MCF 10A (cell line): ENCODE results near the gene SKOR2. TPM values are rescaled to one million over a fixed set of nuclear protein-coding genes. Genes with fewer than 3 reads are reported as not detected.

Source experiments
- Bru-seq: library from RNA; stranded (reverse); fragments of 400-500 nt; gene quantifications from one replicate; lab custom pipeline; 2021; lab: Mats Ljungman, UMichigan
- BruChase-seq, 2 experiments: library from RNA; stranded (reverse); fragments of 400-500 nt; gene quantifications; one replicate each; lab custom pipeline; 2021; lab: Mats Ljungman, UMichigan
- BruUV-seq: library from RNA; stranded (reverse); fragments of 400-500 nt; replicated peaks from 2 replicates; lab custom pipeline; 2021; lab: Mats Ljungman, UMichigan
- CTCF ChIA-PET: fragments of 300-600 bp; sonication (Branson Sonifier 250); formaldehyde crosslinking; extraction: SDS; loops from one replicate; lab custom pipeline; 2021; ENCODE audit warnings: antibody characterized with exemption, inconsistent platforms; lab: Yijun Ruan, JAX
- POLR2A ChIA-PET: fragments of 300-600, 350-650 bp; sonication (Branson Sonifier 250); formaldehyde crosslinking; extraction: SDS; loops from one replicate; lab custom pipeline; 2020; ENCODE audit warnings: antibody characterized with exemption, inconsistent platforms; lab: Yijun Ruan, JAX
- DNase-seq: peaks from one replicate; pipeline ENCODE4 v3.0.0-alpha.2; 2018; ENCODE audit not compliant: unreplicated experiment
- H3K27ac Mint-ChIP-seq: one replicate; pipeline ENCODE4 v1.8.0; 2022; ENCODE audit warnings: mild to moderate bottlenecking, low read depth, mixed read lengths; ENCODE audit not compliant: unreplicated experiment
- H3K27me3 Mint-ChIP-seq: one replicate; pipeline ENCODE4 v1.8.0; 2022; ENCODE audit warnings: mixed read lengths; ENCODE audit not compliant: insufficient read depth, unreplicated experiment
- H3K36me3 Mint-ChIP-seq: one replicate; pipeline ENCODE4 v1.8.0; 2022; ENCODE audit warnings: mild to moderate bottlenecking, moderate library complexity, mixed read lengths; ENCODE audit not compliant: insufficient read depth, unreplicated experiment
- H3K4me1 Mint-ChIP-seq: one replicate; pipeline ENCODE4 v1.8.0; 2022; ENCODE audit warnings: mixed read lengths; ENCODE audit not compliant: insufficient read depth, unreplicated experiment
- H3K4me3 Mint-ChIP-seq: one replicate; pipeline ENCODE4 v1.8.0; 2022; ENCODE audit warnings: mild to moderate bottlenecking, moderate library complexity, mixed read lengths; ENCODE audit not compliant: unreplicated experiment
- H3K9me3 Mint-ChIP-seq: one replicate; pipeline ENCODE4 v1.8.0; 2022; ENCODE audit warnings: mixed read lengths; ENCODE audit not compliant: unreplicated experiment
- CTCF ChIP-seq: fragments of 200-600 bp; IDR thresholded peaks from one replicate; pipeline ENCODE4 v1.8.0; 2022; ENCODE audit warnings: antibody characterized with exemption, mild to moderate bottlenecking; ENCODE audit not compliant: unreplicated experiment
- intact Hi-C: fragments of 100-400 bp; cut with micrococcal nuclease; formaldehyde crosslinking; loops from 2 replicates; pipeline ENCODE4 v1.14.1; 2022
- long read RNA-seq: library from polyadenylated mRNA; stranded (forward); transcript quantifications from one replicate; pipeline ENCODE4 v2.0.0, GENCODE V29; 2022
- total RNA-seq: library from RNA; stranded (reverse); gene quantifications from 2 replicates; pipeline ENCODE4 v1.2.3, GENCODE V29; 2022

The SKOR2 gene
- not detected in 2 replicates for total RNA-seq
- Bru-seq, nascent RNA: not detected
- BruChase-seq, experiment 1, labeled RNA remaining after a 6-hour chase: not detected
- BruChase-seq, experiment 2, labeled RNA remaining after a 2-hour chase: not detected
- long read RNA-seq: 0 reads

GRCh38 chr18:47251289-47252120, at the start of gene SKOR2:
Gene SKOR2 (minus strand): TSS chr18:47251660. CDS start chr18:47249183, 2,477 bp downstream.
- H3K4me1 Mint-ChIP-seq: no peaks in the 10 kb centered on the region
- intact Hi-C loops: no loop called here
- H3K27ac Mint-ChIP-seq: no peak within 1 kb of the TSS
- CTCF ChIA-PET: interaction anchor here (0.9 kb wide), 2 partner anchors 9 to 27 kb away, joined by 3 to 4 read pairs; no protein-coding TSS in a partner anchor
- no TSS peak for BruUV-seq
- no peaks in the 10 kb centered on the region for H3K9me3 Mint-ChIP-seq
- POLR2A ChIA-PET: no interaction called here
- no peaks in the 10 kb centered on the region for H3K36me3 Mint-ChIP-seq
- H3K27me3 Mint-ChIP-seq: peaks cover 63% of the 10 kb centered on the region
- no peak within 1 kb of the TSS for H3K4me3 Mint-ChIP-seq
- no peak for DNase-seq
- TF ChIP-seq CTCF: no peak

GRCh38 chr18:47296462-47296861, 45.0 kb upstream of the SKOR2 start:
- no peak for TF ChIP-seq CTCF
- no peak overlapping the region for H3K4me3 Mint-ChIP-seq
- ChIA-PET POLR2A (interaction anchor here (0.5 kb wide), 1 partner anchor 222 kb away, joined by 3 read pairs; no protein-coding TSS in a partner anchor), CTCF (interaction anchor here (1.1 kb wide), 1 partner anchor 421 kb away, joined by 4 read pairs; no protein-coding TSS in a partner anchor)
- no peak overlapping the region for H3K27ac Mint-ChIP-seq
- H3K9me3 Mint-ChIP-seq: no peaks in the 10 kb centered on the region
- H3K36me3 Mint-ChIP-seq: no peaks in the 10 kb centered on the region
- H3K4me1 Mint-ChIP-seq: no peaks in the 10 kb centered on the region
- intact Hi-C loops: no loop called here
- H3K27me3 Mint-ChIP-seq: peaks cover 14% of the 10 kb centered on the region
- BruUV-seq: no TSS peak
- DNase-seq: no peak

GRCh38 chr18:47294801-47295200, 43.3 kb upstream of the SKOR2 start:
- DNase-seq: no peak
- peaks cover 25% of the 10 kb centered on the region for H3K27me3 Mint-ChIP-seq
- no peak overlapping the region for H3K27ac Mint-ChIP-seq
- intact Hi-C loops: no loop called here
- no peaks in the 10 kb centered on the region for H3K4me1 Mint-ChIP-seq
- H3K36me3 Mint-ChIP-seq: no peaks in the 10 kb centered on the region
- no TSS peak for BruUV-seq
- no peak overlapping the region for H3K4me3 Mint-ChIP-seq
- TF ChIP-seq CTCF: no peak
- POLR2A ChIA-PET: no interaction called here
- CTCF ChIA-PET: no interaction called here
- no peaks in the 10 kb centered on the region for H3K9me3 Mint-ChIP-seq

GRCh38 chr18:47288741-47289140, 37.3 kb upstream of the SKOR2 start:
- intact Hi-C loops: no loop called here
- no TSS peak for BruUV-seq
- no peak overlapping the region for H3K4me3 Mint-ChIP-seq
- peaks cover 65% of the 10 kb centered on the region for H3K27me3 Mint-ChIP-seq
- no peaks in the 10 kb centered on the region for H3K4me1 Mint-ChIP-seq
- TF ChIP-seq CTCF: no peak
- H3K36me3 Mint-ChIP-seq: no peaks in the 10 kb centered on the region
- ChIA-PET POLR2A (no interaction called here), CTCF (no interaction called here)
- H3K27ac Mint-ChIP-seq: no peak overlapping the region
- DNase-seq: no peak
- no peaks in the 10 kb centered on the region for H3K9me3 Mint-ChIP-seq
